Astrocyte of the cerebellum (primary cell): Measurements from ENCODE around the gene SLC17A1.

ENCODE experiments used
- DNase-seq: peaks from one replicate; pipeline ENCODE4 v3.0.0-alpha.2; 2011; ENCODE audit warnings: low read depth
- H3K4me3 ChIP-seq: 2 replicates; pipeline ENCODE4 v1.5.1; 2011; ENCODE audit warnings: mild to moderate bottlenecking, low read depth, low read length, moderate library complexity
- in situ Hi-C: cut with HindIII; loops from 2 replicates; pipeline ENCODE4 v1.10.0; 2017; ENCODE audit warnings: low sequenced_read_pairs
- TF ChIP-seq, protein P1 (sequence below): IDR thresholded peaks from 2 replicates; pipeline ENCODE4 v1.5.1; 2012; ENCODE audit warnings: low read length, low read depth, moderate library complexity, mild to moderate bottlenecking; ENCODE audit errors: missing control alignments

The SLC17A1 gene

DNA sequence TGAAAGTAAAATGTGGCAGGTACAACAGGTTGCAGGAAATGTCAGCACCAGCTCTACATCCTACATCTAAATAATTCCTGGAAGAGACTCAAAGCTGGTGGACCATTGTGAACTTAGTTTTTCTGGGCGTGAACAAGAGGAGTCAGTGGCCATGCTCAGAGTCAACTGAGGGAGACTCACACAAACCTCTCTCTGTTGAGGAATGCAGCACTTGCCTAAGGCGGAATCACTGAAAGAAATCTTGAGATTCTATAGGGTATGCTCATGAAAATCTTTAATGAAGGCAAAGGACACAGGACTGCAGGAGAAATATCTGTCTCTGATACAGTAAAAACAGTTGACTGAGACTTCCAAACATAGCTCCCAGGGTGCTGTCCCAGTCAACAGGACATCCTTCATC, 54.8 kb downstream of the SLC17A1 start:
- in situ Hi-C loops = no loop called here
- no peak overlapping the region for H3K4me3 ChIP-seq
- DNase-seq = no peak
- TF ChIP-seq, protein P1, sequence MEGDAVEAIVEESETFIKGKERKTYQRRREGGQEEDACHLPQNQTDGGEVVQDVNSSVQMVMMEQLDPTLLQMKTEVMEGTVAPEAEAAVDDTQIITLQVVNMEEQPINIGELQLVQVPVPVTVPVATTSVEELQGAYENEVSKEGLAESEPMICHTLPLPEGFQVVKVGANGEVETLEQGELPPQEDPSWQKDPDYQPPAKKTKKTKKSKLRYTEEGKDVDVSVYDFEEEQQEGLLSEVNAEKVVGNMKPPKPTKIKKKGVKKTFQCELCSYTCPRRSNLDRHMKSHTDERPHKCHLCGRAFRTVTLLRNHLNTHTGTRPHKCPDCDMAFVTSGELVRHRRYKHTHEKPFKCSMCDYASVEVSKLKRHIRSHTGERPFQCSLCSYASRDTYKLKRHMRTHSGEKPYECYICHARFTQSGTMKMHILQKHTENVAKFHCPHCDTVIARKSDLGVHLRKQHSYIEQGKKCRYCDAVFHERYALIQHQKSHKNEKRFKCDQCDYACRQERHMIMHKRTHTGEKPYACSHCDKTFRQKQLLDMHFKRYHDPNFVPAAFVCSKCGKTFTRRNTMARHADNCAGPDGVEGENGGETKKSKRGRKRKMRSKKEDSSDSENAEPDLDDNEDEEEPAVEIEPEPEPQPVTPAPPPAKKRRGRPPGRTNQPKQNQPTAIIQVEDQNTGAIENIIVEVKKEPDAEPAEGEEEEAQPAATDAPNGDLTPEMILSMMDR = no peak

DNA sequence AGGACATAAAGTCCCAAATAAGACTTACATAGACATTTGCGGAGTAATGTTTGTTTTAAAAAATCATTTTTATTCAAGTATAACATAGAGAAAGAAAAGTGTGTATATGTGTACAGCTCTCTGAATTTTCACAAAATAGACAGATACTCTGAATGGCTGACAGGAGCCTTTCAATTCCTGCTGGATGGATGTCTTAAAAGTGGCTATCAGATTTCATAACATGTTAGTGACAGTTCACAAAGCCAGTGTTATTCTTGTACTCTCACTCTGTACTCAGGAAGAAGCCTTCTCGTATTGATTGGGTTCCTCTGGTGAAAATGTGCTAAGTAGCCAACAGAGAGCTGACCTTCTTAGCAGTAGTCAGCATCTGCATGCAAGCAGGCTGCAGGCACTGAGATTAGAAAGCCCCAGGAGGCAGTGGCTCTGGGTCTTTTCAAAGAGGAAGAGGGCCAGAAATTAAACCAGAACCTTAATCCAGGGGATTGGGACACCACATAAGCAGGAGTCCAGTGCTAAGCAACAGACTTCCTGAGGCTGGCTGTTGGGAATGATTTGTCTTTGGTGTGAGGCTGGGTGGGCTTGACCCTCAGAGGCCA, 57.6 kb downstream of the SLC17A1 start:
- TF ChIP-seq, protein P1 = no peak
- in situ Hi-C loops = no loop called here

DNA sequence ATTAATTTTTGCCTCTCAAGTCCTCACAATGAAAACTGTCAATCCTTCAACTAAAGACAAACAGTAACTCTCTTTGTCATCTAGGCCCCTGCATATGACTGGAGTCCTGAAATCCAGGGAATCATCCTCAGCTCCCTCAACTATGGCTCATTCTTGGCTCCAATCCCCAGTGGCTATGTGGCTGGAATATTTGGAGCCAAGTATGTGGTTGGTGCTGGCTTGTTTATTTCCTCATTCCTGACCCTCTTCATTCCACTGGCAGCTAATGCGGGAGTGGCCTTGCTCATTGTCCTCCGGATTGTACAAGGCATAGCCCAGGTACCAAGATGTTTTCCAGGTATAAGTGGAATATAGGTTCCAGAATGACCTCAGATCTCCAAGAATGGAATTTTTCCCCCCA, 61.9 kb downstream of the SLC17A1 start:
- TF ChIP-seq, protein P1 = no peak
- in situ Hi-C loops = no loop called here
- H3K4me3 ChIP-seq = no peak overlapping the region
- no peak for DNase-seq

More for the DNA sequence above, 57.6 kb downstream of the SLC17A1 start:
- no peak for DNase-seq
- H3K4me3 ChIP-seq = no peak overlapping the region

DNA sequence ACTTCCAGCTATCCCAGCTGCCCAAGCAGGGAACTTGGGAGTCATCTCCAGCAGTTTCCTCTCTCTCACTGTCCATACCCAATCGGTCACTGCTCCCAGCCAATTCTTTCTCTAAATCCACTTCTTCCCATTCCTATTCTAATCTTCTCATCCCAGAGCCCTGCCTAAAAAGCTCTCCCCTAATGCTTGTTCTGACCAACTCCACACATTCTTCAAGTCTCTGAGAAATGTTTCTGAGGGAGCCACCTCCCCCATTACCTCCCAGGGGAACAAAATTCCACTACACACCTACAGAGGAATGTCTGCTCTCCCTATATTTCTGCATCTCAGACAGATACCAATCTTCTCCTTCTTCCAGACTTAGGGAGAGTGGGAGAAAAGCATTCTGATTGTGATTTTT, 63.3 kb downstream of the SLC17A1 start:
- DNase-seq = no peak
- TF ChIP-seq, protein P1 = no peak
- in situ Hi-C loops = no loop called here
- H3K4me3 ChIP-seq = no peak overlapping the region

DNA sequence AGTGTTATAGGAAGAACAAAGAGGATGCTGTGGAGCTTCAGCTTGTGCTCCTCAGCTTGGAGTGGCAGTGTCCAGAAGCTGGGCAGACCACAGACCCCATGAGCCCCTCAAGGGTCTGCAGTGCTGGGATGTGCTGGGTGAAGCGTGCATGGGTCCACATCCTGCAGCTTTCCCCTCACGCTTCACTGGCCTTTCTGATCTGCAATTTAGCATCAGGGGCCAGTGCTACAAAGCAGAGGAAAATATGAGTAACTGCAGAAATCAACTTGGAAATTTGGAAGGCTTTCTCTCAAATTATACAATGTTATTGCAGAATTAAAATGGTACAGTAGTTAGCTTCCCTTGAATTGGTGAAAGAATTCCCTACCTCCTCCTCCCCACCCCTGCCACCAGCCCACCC, 67.2 kb downstream of the SLC17A1 start:
- H3K4me3 ChIP-seq = no peak overlapping the region
- TF ChIP-seq, protein P1 = no peak
- no peak for DNase-seq
- in situ Hi-C loops = no loop called here

DNA sequence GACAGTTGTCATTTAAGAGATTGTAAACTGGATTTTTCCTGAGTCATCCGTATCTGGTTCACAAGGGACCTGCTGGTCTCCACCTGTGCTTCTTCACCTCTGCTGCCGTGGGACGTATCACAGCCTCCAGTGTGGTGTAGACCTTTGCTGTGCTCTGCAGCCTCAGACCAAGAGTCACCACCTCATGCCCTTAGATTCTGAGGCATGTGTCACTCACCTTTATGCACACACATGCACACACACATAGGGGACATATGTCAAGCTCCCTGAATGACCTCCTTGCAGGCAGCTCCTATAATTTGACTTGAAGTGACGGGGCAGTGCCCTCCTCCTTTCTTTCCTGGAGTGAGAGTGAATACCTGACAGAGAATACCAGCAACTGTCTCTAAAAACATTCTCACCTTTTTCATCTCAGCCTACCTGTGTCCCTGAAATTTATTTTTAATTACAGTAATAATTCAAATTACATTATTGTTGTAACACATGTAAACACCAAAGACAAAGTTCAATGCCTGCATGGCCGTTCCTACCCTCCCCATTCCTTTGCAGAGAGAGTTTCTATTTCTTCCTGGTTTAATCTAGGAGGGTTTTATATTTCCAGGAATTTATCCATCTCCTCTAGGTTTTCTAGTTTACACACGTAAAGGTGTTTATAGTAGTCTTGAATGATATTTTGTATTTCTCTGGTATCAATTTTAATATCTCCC, 73.8 kb downstream of the SLC17A1 start:
- no peak for DNase-seq
- TF ChIP-seq, protein P1 = no peak
- no peak overlapping the region for H3K4me3 ChIP-seq
- in situ Hi-C loops = no loop called here
